HepG2 (cell line): Measurements from ENCODE around the gene OTUD1. TPM values are rescaled to one million over a fixed set of nuclear protein-coding genes. Genes with fewer than 3 reads are reported as not detected.

ENCODE experiments used
- ATAC-seq: fragments of 200-7000 bp; cut with Tn5 transposase; 3 replicates; pipeline ENCODE4 v1.9.1; 2020; ENCODE audit warnings: mild to moderate bottlenecking, moderate library complexity
- BruUV-seq: library from RNA; stranded (reverse); fragments of 400-500 nt; replicated peaks from 2 replicates; lab custom pipeline; 2021; lab: Mats Ljungman, UMichigan
- CTCF ChIA-PET: fragments of 300-600 bp; formaldehyde crosslinking; extraction: SDS; loops from one replicate; lab custom pipeline; 2021; ENCODE audit warnings: low total read pairs, inconsistent platforms, low intra/inter-chr PET ratio; lab: Yijun Ruan, JAX
- POLR2A ChIA-PET: fragments of 350-600 bp; sonication (Branson Sonifier 250); formaldehyde crosslinking; loops from one replicate; lab custom pipeline; 2020; ENCODE audit warnings: antibody characterized with exemption, inconsistent platforms; lab: Yijun Ruan, JAX
- DNase-seq: peaks from one replicate; pipeline ENCODE4 v3.0.0-alpha.2; 2015; ENCODE audit warnings: low spot score
- FAIRE-seq: peaks from 3 replicates; lab custom pipeline; 2011; peaks lifted over from hg19 to GRCh38; lab: Jason Lieb, UNC
- H2AFZ ChIP-seq: one replicate; pipeline ENCODE4 v1.6.1; 2011; ENCODE audit warnings: low read length, inconsistent platforms
- H3K27ac ChIP-seq: fragments of 300-600 bp; 3 replicates; pipeline ENCODE4 v1.8.0; 2011; ENCODE audit warnings: mixed run types, mild to moderate bottlenecking, mixed read lengths, low read length, inconsistent platforms; ENCODE audit not compliant: insufficient read depth; ENCODE audit errors: extremely low read length
- H3K27me3 ChIP-seq, 2 experiments: fragments of 200-600 bp in 1 of 2; 2 replicates in 1 of 2; 3 replicates in 1 of 2; pipeline versions ENCODE4 v1.6.0 to v1.8.0; 2011; ENCODE audit warnings: low read length in 2 of 2, mild to moderate bottlenecking in 2 of 2, moderate library complexity in 2 of 2, inconsistent platforms in 1 of 2; ENCODE audit not compliant: insufficient read depth in 2 of 2, control insufficient read depth in 1 of 2
- H3K36me3 ChIP-seq, 2 experiments: fragments of 200-600 bp in 1 of 2; replicated peaks in 1 of 2; 2 replicates in 1 of 2; 3 replicates in 1 of 2; pipeline versions ENCODE4 v1.5.1 to v1.8.0; 2011; ENCODE audit warnings: low read length in 2 of 2, inconsistent platforms in 1 of 2; ENCODE audit not compliant: insufficient read depth in 2 of 2, control insufficient read depth in 1 of 2
- H3K4me1 ChIP-seq: 2 replicates; pipeline ENCODE4 v1.5.1; 2012; ENCODE audit warnings: low read length, inconsistent platforms; ENCODE audit not compliant: insufficient read depth
- H3K4me2 ChIP-seq: 2 replicates; pipeline ENCODE4 v1.6.0; 2011; ENCODE audit warnings: low read depth, low read length, inconsistent platforms
- H3K4me3 ChIP-seq, 3 experiments: fragments of 200-600 bp in 1 of 3; sonication (generic), shearing (Covaris generic) in 1 of 3; replicated peaks in 1 of 3; 2 replicates each; pipeline ENCODE4 v1.5.1; 2011 to 2016; ENCODE audit warnings: low read length in 3 of 3, inconsistent platforms in 2 of 3, low read depth in 2 of 3, mild to moderate bottlenecking in 2 of 3, control low read depth in 1 of 3, mixed read lengths in 1 of 3; ENCODE audit not compliant: insufficient read depth in 1 of 3
- H3K79me2 ChIP-seq: one replicate; pipeline ENCODE4 v1.6.1; 2011; ENCODE audit warnings: low read length, inconsistent platforms; ENCODE audit not compliant: insufficient read depth
- H3K9ac ChIP-seq: 2 replicates; pipeline ENCODE4 v1.6.0; 2011; ENCODE audit warnings: mild to moderate bottlenecking, low read depth, low read length, inconsistent platforms; ENCODE audit not compliant: insufficient read depth
- H3K9me3 ChIP-seq: 2 replicates; pipeline ENCODE4 v1.5.1; 2012; ENCODE audit warnings: mild to moderate bottlenecking, low read length
- H4K20me1 ChIP-seq: 2 replicates; pipeline ENCODE4 v1.6.0; 2011; ENCODE audit warnings: inconsistent platforms, mild to moderate bottlenecking, low read length, moderate library complexity; ENCODE audit not compliant: insufficient read depth
- IKZF4 ChIP-seq: sonication (generic); formaldehyde crosslinking; IDR thresholded peaks from 2 replicates; pipeline ENCODE4 v1.5.1; 2020; ENCODE audit warnings: borderline replicate concordance, mild to moderate bottlenecking, low read depth, missing genetic modification reagents; ENCODE audit errors: not compliant biosample characterization
- KAT7 ChIP-seq: IDR thresholded peaks from 2 replicates; pipeline ENCODE4 v1.6.1; 2018; ENCODE audit warnings: borderline replicate concordance, missing compliant biosample characterization
- MIER2 ChIP-seq: IDR thresholded peaks from 2 replicates; pipeline ENCODE4 v1.6.1; 2016; ENCODE audit warnings: missing biosample characterization, missing genetic modification reagents
- SKI ChIP-seq: fragments of 450-650 bp; IDR thresholded peaks from one replicate; pipeline ENCODE4 v1.6.1; 2018; ENCODE audit warnings: mild to moderate bottlenecking; ENCODE audit not compliant: partially characterized antibody
- TEAD3 ChIP-seq: optimal IDR thresholded peaks from 2 replicates; pipeline ENCODE3; 2016; ENCODE audit warnings: borderline replicate concordance
- TEF ChIP-seq: sonication (generic); formaldehyde crosslinking; IDR thresholded peaks from 2 replicates; pipeline ENCODE4 v1.5.0; 2020; ENCODE audit warnings: missing genetic modification reagents
- TFDP2 ChIP-seq: sonication (generic); formaldehyde crosslinking; IDR thresholded peaks from 2 replicates; pipeline ENCODE4 v1.4.0; 2020; ENCODE audit warnings: missing genetic modification reagents
- XBP1 ChIP-seq: sonication (generic); formaldehyde crosslinking; IDR thresholded peaks from 2 replicates; pipeline ENCODE4 v1.5.0; 2020; ENCODE audit warnings: missing genetic modification reagents
- ZBTB44 ChIP-seq: sonication (generic); formaldehyde crosslinking; IDR thresholded peaks from 2 replicates; pipeline ENCODE4 v1.4.0; 2020; ENCODE audit warnings: missing genetic modification reagents
- ZBTB49 ChIP-seq: sonication (generic); formaldehyde crosslinking; IDR thresholded peaks from 2 replicates; pipeline ENCODE4 v1.4.0; 2020; ENCODE audit warnings: missing genetic modification reagents, borderline replicate concordance
- ZKSCAN5 ChIP-seq: sonication (generic); formaldehyde crosslinking; IDR thresholded peaks from 2 replicates; pipeline ENCODE4 v1.5.1; 2020; ENCODE audit warnings: mild to moderate bottlenecking, missing genetic modification reagents
- ZNF235 ChIP-seq: sonication (generic); formaldehyde crosslinking; IDR thresholded peaks from 2 replicates; pipeline ENCODE4 v1.8.1; 2023; ENCODE audit warnings: mild to moderate bottlenecking, missing genetic modification reagents, borderline replicate concordance
- ZNF530 ChIP-seq: sonication (generic); formaldehyde crosslinking; IDR thresholded peaks from 2 replicates; pipeline ENCODE4 v1.5.0; 2020; ENCODE audit warnings: low read depth, mild to moderate bottlenecking, missing genetic modification reagents
- ZNF841 ChIP-seq: sonication (generic); formaldehyde crosslinking; IDR thresholded peaks from 2 replicates; pipeline ENCODE4 v1.8.1; 2023; ENCODE audit warnings: missing genetic modification reagents, borderline replicate concordance
- WGBS: methylation state at CpG from one replicate; pipeline ENCODE4 v1.1.6; 2017; ENCODE audit warnings: low lambda C conversion rate; 5-methylcytosine and 5-hydroxymethylcytosine counted together
- in situ Hi-C: cut with HindIII; loops from 2 replicates; pipeline ENCODE4 v1.10.0; 2017; ENCODE audit warnings: low pct_unique_long_range_greater_than_20kb; ENCODE audit not compliant: extremely low pct_ligation_motif_present
- intact Hi-C: fragments of 100-400 bp; cut with micrococcal nuclease; formaldehyde crosslinking; loops from one replicate; pipeline ENCODE4 v1.10.0; 2022; ENCODE audit not compliant: unreplicated experiment
- polyA plus RNA-seq, 8 experiments: library from polyadenylated mRNA; depleted of rRNA in 3 of 8; stranded (reverse) in 7 of 8; unstranded in 1 of 8; fragments of >200 nt; fragmentation: Illumina TruSeq in 4 of 8; extraction: Trizol in 4 of 8; gene quantifications; 2 replicates each; pipeline versions ENCODE4 v1.2.1 to v1.2.3, GENCODE V29; 2011 to 2016; ENCODE audit warnings: low read depth in 4 of 8, missing spikeins in 1 of 8, mixed read lengths in 1 of 8; ENCODE audit not compliant: insufficient read depth in 1 of 8
- total RNA-seq, 5 experiments: library from RNA; depleted of rRNA; stranded (reverse); fragments of >200 nt; fragmentation: Illumina TruSeq; extraction: Trizol; gene quantifications; 2 replicates each; pipeline ENCODE4 v1.2.3, GENCODE V29; 2016; ENCODE audit warnings: low read depth in 1 of 5

The OTUD1 gene
- total and polyA plus RNA-seq, 2 of the 13 experiments (the other 11 are each of a cell fraction or from before 2014, with no cell fraction given): 1.2 to 1.4 TPM

- ChIA-PET POLR2A (no interaction called here), CTCF (no interaction called here)
- TF ChIP-seq ZBTB44 (CRISPR knock-in tag) (no peak), ZNF235 (CRISPR knock-in tag) (no peak), ZNF841 (no peak), XBP1 (no peak), ZKSCAN5 (CRISPR knock-in tag) (no peak)
- H3K27me3 ChIP-seq: no peaks in the 10 kb centered on the region
- BruUV-seq: no TSS peak
- H3K9ac ChIP-seq: no peak overlapping the region
- H3K4me2 ChIP-seq: no peak overlapping the region
- no peak overlapping the region for H3K4me3 ChIP-seq
- intact Hi-C loops (no loop called here), in situ Hi-C loops (no loop called here)
- H3K4me1 ChIP-seq: no peaks in the 10 kb centered on the region
- 3% methylated on average over 2 of the region's 2 CpGs for WGBS
- DNase-seq: no peak
- no peaks in the 10 kb centered on the region for H3K79me2 ChIP-seq
- no peak overlapping the region for H2AFZ ChIP-seq
- no peaks in the 10 kb centered on the region for H4K20me1 ChIP-seq
- H3K36me3 ChIP-seq: no peaks in the 10 kb centered on the region
- no peak overlapping the region for H3K27ac ChIP-seq
- H3K9me3 ChIP-seq: no peaks in the 10 kb centered on the region
- FAIRE-seq: no peak
- no peak for ATAC-seq
Measured at GRCh38 chr10:23422003-23422411, 16.9 kb upstream of the OTUD1 start.

- POLR2A ChIA-PET: no interaction called here
- intact Hi-C loops: no loop called here
- H3K4me2 ChIP-seq: no peak overlapping the region
- H3K79me2 ChIP-seq: no peaks in the 10 kb centered on the region
- H3K4me1 ChIP-seq: no peaks in the 10 kb centered on the region
- CTCF ChIA-PET: no interaction called here
- TF ChIP-seq TEAD3: no peak
- no peak for TF ChIP-seq TEF (CRISPR knock-in tag)
- TF ChIP-seq SKI: no peak
- TF ChIP-seq ZBTB49 (CRISPR knock-in tag): no peak
- no peak for TF ChIP-seq TFDP2
- no peak for TF ChIP-seq ZNF530
- no peak for TF ChIP-seq KAT7 (CRISPR knock-in tag)
- no peak for TF ChIP-seq IKZF4
- no peak for TF ChIP-seq MIER2 (CRISPR knock-in tag)
- 0 out of 5 replicates have a peak, but pooled peaks cover 0 to 2% of the 10 kb centered on the region in 2 experiments for H3K27me3 ChIP-seq
- BruUV-seq: no TSS peak
- no peak for FAIRE-seq
- ATAC-seq: no peak
- no peak overlapping the region for H3K9ac ChIP-seq
- H3K36me3 ChIP-seq: no peaks in the 10 kb centered on the region
- no peak overlapping the region for H2AFZ ChIP-seq
- DNase-seq: no peak
- 0% methylated on average over 1 of the region's 1 CpG for WGBS
- in situ Hi-C loops: no loop called here
- no peak overlapping the region for H3K4me3 ChIP-seq
- H3K9me3 ChIP-seq: no peaks in the 10 kb centered on the region
- H3K27ac ChIP-seq: no peak overlapping the region
- no peaks in the 10 kb centered on the region for H4K20me1 ChIP-seq
Measured at GRCh38 chr10:23432166-23432565, 6.7 kb upstream of the OTUD1 start.
